ENCODE measurements around the gene CD1D. TPM values are rescaled to one million over a fixed set of nuclear protein-coding genes. Genes with fewer than 3 reads are reported as not detected.

The CD1D gene
- total RNA-seq, 1 experiment from 2014 or later = not detected

DNA sequence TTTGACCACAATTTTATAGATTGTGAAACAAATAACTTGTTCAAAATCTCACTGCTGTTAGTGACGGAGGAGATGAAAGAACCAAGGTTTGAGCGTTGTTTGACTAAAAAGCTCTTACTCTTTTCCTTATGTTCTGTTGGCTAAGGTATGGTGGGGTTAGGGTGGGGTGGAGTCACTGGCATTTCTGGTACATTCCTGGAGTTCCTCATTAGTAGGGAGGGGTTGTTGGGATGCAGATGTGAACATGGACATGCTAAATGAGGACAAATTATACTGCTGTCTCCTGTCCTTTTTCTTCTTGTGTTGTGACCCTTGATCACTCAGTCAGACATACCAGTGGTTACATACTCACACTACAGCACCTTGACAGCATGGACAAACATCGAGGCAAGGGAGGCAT, 26.2 kb upstream of the CD1D start:
- no peak overlapping the region for H3K27ac ChIP-seq (ENCODE audit: low read depth, low read length)
- ChIA-PET RAD21 (ENCODE audit: low non-redundant PET in 1 of 2, low total read pairs in 2 of 2, uncharacterized antibody in 2 of 2, unreplicated experiment in 2 of 2) (no interaction called here), POLR2A (no interaction called here), CTCF (no interaction called here)
- H4K20me1 ChIP-seq (ENCODE audit: insufficient read depth) = no peaks in the 10 kb centered on the region
- no peaks in the 10 kb centered on the region for H3K36me3 ChIP-seq (ENCODE audit: control insufficient read depth in 1 of 2, insufficient read depth in 2 of 2, low read length in 2 of 2)
- no peak overlapping the region for H2AFZ ChIP-seq (ENCODE audit: low read depth, low read length, poor library complexity, severe bottlenecking)
- H3K4me2 ChIP-seq (ENCODE audit: low read length) = no peak overlapping the region
- H3K4me3 ChIP-seq (replicated peaks in 1 of 2; ENCODE audit: low read depth in 1 of 2, low read length in 2 of 2) = no peak overlapping the region
- BruUV-seq (replicated peaks) = no TSS peak
- peaks cover 19% of the 10 kb centered on the region for H3K27me3 ChIP-seq (ENCODE audit: insufficient read depth, low read length)
- ATAC-seq (no peak), DNase-seq (ENCODE audit: low read depth, low spot score) (no peak)
- no peak overlapping the region for H3K9ac ChIP-seq (ENCODE audit: low read length)
- peaks cover 0 to 7% of the 10 kb centered on the region in 2 experiments; a peak in 1 of 4 replicates for H3K4me1 ChIP-seq (ENCODE audit: control insufficient read depth in 1 of 2, insufficient read depth in 2 of 2, low read length in 2 of 2)
- H3K79me2 ChIP-seq (ENCODE audit: insufficient read depth, low read length) = no peaks in the 10 kb centered on the region
- H3K9me3 ChIP-seq (ENCODE audit: control insufficient read depth in 1 of 2, insufficient read depth in 1 of 2, low read depth in 1 of 2, low read length in 2 of 2) = no peaks in the 10 kb centered on the region
- no peak for TF ChIP-seq SP1 (IDR thresholded peaks at IDR 0.05; ENCODE audit: low read depth)
- no peak for TF ChIP-seq EZH2phosphoT487 (IDR thresholded peaks at IDR 0.05; ENCODE audit: borderline replicate concordance)
- TF ChIP-seq, protein P1, sequence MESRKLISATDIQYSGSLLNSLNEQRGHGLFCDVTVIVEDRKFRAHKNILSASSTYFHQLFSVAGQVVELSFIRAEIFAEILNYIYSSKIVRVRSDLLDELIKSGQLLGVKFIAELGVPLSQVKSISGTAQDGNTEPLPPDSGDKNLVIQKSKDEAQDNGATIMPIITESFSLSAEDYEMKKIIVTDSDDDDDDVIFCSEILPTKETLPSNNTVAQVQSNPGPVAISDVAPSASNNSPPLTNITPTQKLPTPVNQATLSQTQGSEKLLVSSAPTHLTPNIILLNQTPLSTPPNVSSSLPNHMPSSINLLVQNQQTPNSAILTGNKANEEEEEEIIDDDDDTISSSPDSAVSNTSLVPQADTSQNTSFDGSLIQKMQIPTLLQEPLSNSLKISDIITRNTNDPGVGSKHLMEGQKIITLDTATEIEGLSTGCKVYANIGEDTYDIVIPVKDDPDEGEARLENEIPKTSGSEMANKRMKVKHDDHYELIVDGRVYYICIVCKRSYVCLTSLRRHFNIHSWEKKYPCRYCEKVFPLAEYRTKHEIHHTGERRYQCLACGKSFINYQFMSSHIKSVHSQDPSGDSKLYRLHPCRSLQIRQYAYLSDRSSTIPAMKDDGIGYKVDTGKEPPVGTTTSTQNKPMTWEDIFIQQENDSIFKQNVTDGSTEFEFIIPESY (IDR thresholded peaks at IDR 0.05; ENCODE audit: extremely low read depth, insufficient replicate concordance, low read length) = no peak
- TF ChIP-seq, protein P2, sequence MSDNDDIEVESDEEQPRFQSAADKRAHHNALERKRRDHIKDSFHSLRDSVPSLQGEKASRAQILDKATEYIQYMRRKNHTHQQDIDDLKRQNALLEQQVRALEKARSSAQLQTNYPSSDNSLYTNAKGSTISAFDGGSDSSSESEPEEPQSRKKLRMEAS (IDR thresholded peaks at IDR 0.05) = no peak
- TF ChIP-seq SIN3A (IDR thresholded peaks at IDR 0.05; ENCODE audit: low read depth) = no peak
- TF ChIP-seq EZH2 (IDR thresholded peaks at IDR 0.05) = no peak
- no peak for TF ChIP-seq YY1 (IDR thresholded peaks at IDR 0.05; ENCODE audit: extremely low read depth, insufficient replicate concordance, low read depth, low read length)
- no peak for TF ChIP-seq RAD21 (IDR thresholded peaks at IDR 0.05; ENCODE audit: low read depth)
- TF ChIP-seq TCF7L2 (IDR thresholded peaks at IDR 0.05; ENCODE audit: borderline replicate concordance, extremely low read depth, insufficient read depth, insufficient read length) = no peak
- no peak for TF ChIP-seq POLR2A (IDR thresholded peaks at IDR 0.05; ENCODE audit: borderline replicate concordance, extremely low read depth, insufficient read depth, insufficient read length)
- no peak for TF ChIP-seq CBX3 (IDR thresholded peaks at IDR 0.05; ENCODE audit: low read depth)
- no peak for TF ChIP-seq SRF (IDR thresholded peaks at IDR 0.05; ENCODE audit: low read depth)
- no peak for TF ChIP-seq ELF1 (IDR thresholded peaks at IDR 0.05; ENCODE audit: borderline replicate concordance, low read depth)
- TF ChIP-seq ZFX (IDR thresholded peaks at IDR 0.05) = no peak
- TF ChIP-seq EGR1 (IDR thresholded peaks at IDR 0.05; ENCODE audit: low read depth) = no peak
- TF ChIP-seq, protein P3, sequence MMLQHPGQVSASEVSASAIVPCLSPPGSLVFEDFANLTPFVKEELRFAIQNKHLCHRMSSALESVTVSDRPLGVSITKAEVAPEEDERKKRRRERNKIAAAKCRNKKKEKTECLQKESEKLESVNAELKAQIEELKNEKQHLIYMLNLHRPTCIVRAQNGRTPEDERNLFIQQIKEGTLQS (IDR thresholded peaks at IDR 0.05) = no peak
- intact Hi-C loops (cut with micrococcal nuclease) = no loop called here
- H3K9me2 ChIP-seq (ENCODE audit: insufficient read depth) = no peaks in the 10 kb centered on the region

Data from HCT116 (cell line).